NCI-H2029 (cell line): ENCODE data around the gene ERN1.
A peak's percentile ranks its signal among the peaks of the same experiment; 100 is the strongest.

Source experiments
- DNase-seq: peaks from one replicate; lab custom pipeline; 2025; lab: John Stamatoyannopoulos, UW

Gene ERN1

DNA sequence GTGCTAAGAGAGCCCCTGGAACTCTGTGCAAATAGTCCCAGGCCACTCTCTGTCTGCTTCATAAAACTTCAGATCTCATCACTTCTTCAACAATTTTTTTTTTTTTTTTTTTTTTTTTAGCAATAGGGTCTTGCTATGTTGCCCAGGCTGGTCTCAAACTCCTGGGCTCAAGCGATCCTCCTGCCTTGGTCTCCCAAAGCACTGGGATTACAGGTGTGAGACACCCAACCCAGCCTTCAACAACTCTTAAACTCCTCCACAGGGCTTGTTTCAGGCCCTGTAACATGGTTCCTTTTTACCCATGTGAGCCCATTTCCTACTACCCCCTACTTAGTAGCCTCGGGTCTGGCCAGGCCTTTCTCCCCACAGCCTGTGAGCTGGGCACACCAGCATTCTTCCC, 70.2 kb downstream of the ERN1 start:
- no peak for DNase-seq

DNA sequence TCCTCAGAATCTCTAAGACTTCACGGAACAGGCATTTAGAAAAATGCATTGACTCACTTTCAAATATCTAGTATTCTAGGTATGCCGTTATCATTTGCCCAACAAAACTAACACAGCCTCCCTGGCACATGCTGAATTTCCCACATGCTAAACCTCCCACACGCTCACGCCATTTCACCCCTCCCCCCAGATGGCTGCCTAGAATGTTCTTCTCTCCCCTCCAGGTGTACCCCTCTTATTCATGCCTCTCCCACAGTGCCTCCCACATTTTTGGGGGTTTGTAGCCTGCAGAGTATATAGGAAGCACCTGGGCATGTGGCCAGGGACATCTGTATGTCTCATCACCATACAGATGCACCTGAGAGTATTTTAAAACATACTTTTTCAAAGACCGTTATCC, 71.3 kb downstream of the ERN1 start:
- no peak for DNase-seq

DNA sequence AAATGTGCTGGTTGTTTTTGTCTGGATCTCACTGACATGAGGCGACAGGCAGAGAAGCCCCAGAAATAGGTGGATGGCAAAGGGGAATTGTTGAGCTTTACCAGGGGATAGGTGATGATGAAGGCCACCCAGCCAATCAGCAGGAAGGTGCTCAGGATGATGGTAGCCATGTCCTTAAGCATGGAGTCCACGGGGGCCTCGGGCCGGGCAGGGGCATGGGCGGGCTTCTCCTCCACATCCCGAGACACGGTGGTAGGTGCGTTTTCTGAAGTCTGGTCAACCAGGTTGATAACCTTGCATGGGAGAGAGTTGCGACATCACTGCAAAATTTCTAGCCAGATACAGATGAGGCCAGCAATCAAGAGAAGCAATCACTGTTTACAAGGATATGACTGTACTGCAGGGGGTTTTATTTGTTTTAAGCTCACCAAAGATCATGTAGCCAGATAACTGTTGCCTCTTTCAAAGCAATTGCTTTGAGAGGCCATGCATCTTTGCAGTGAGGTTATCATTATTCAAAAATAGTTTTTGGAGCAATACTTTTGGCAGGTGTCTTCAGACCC, 72.2 kb downstream of the ERN1 start:
- no peak for DNase-seq

DNA sequence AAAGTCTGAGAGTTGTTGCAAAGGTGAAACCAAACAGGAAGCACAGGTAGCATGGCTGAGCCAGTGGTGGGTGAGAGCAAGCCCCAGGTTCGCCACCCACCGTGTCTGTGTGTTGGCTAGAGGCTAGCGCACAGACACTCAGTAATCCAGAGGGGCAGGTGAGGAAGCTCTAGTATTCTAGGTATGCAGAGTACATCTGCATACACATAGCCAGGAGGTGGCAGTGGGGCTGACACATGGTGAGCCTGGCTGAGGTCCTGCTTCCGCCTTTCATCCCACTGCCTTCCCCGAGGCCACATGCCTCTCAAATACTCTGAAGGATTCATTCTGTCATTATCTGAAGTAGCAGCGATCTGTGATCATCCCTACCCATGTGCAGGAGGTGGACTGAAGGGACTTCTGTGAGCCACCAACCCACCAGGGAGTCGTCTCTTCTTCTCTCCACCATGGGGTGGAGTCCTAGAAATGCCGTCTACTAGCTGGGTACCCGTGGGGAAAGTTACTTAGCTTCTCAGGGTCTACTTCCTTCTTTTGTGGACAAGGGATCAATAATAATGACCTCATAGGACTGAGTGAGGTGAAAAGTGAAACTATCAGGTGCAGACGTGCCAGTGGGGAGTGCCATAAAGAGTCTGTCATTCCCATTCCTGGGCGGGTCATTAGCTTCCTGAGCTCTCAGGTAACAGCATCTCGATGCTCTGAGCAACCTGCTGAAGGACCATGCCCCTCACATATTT, 73.5 kb downstream of the ERN1 start:
- DNase-seq: no peak

DNA sequence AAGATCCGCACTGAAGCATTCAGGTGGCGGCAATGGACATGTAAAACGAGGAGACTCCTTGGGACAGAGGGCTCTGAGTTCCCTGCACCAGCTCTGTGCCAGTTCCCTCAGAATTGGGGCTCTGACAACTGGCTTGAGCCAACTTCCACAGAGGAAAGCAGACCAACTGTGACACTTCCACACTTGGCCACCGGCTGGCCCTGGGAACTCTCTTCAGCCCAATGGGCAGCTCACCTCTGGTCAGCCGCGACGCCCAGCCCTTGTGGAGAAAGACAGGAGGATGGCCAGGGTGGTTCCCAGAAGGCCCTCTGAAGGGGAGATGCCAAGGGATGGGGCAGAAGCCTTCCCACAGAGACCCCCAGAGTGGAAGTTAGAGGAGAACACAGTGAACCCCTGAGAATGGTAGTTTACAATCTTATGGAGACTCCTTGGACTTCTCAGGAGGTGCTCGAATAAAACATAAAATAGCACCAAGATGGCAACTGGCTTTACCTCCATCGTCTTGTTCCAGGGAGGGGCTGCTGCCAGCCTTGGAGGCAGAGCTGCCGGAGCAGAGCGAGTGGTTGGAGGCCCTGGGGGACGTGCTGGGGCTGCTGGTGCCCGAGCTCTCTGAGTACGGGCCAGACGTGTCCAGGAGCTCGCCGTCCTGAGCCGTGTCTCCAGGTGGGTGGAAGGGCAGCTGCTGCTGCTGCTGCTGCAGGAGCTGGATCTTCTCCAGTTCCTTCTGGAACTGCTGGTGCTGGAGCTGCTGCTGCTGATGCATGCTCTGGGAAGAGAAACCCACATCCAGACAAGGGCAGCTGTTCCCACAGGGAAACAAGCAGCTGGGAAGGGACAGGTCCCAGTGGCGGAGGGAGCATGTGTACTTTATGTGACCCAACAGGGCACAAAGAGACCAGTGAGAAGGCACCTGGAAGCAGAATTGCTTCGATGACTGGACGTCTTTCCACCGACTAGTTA, 74.5 kb downstream of the ERN1 start:
- DNase-seq: no peak

DNA sequence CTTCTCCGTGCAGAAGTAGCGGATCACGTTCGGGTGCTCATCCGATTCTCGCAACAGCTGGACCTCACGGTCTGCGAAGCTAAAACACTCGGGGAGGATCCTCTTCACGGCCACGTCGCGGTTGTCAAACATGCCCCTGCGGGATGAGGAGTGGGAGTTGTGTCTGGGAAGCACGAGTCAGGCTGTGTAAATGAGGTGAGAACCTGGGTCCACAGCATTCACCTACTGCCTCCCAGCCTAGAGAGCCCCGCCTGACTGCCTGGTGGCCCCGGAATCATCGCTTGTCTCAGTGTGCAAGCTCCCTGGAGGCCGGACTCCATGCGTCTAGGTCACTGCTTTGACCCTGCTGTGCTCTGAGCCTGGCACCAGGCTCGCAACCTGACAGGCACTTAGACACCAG, 75.6 kb downstream of the ERN1 start:
- DNase-seq: no peak

DNA sequence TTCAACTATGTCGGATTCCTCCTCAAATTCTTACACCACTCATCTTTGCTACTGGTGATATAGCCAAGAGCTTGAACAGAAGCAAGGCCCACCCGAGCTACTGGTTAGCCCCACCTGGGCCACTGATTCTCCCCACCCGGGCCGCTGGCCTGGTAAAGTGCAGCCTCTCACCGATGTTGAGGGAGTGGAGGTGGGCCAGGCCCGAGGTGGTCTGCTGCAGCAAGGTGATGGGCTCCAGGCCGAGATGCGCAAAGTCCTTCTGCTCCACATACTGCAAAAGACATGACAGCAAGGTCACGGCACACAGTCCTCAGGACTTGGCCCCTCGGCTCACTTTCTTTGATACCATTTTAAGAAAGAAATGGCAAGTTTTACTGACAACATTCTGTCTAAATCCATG, 76.8 kb downstream of the ERN1 start:
- DNase-seq: no peak

DNA sequence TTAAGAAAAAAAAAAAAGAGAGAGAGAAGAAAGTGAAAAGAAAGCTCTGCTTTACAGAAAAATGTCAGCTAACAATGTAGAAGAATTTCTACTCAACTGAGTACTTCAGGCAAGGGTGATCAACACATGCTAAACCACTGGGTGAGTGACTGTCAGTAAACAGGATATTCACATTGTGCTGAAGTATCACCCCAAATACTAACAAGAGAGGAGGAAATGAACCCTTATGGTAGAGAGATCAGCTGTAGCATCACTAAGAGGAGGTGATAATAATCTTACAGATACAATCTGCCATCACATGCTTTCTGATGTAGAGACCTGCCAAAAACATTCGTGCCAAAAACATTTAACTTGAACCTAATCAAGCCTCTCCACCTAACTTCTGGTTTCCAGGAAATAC, 78.8 kb downstream of the ERN1 start:
- no peak for DNase-seq

DNA sequence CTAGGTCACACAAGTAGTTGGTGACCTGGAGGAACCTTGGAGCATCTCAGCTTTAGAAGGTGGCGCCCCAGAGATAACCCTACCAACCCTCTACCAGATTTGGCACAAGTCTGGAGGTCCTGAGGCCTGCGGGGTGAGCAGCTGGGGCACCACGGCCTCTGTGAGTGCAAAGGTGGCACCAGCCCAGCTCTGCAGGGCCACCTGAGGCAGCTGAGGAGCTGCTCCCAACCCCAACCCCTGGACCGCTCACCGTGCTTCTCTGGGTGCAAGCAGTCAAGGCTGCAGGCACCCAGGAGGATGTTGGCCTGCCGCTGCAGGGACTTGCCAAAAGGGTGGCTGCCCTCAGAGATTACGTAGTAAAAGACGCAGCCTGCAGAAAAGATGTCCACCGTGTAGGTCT, 81.1 kb downstream of the ERN1 start:
- no peak for DNase-seq

DNA sequence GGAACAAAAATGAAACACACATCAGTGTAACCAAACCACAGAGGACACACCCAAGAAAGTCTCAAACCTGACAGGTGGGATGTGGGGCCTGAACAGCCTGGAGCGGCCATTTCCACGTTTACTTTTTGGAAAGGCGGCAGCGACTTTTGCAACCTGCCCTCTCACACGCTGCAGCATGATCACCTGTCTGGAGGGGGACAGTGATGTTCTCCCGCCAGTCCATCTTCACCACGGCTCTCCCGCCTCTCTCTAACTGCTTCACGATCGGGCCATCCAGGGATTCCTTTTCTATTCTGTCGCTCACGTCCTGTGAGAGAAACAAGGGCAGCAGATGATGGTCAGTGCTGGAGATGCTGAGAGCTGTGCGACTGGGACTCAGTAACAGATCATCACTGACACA, 84.8 kb downstream of the ERN1 start:
- DNase-seq: no peak

DNA sequence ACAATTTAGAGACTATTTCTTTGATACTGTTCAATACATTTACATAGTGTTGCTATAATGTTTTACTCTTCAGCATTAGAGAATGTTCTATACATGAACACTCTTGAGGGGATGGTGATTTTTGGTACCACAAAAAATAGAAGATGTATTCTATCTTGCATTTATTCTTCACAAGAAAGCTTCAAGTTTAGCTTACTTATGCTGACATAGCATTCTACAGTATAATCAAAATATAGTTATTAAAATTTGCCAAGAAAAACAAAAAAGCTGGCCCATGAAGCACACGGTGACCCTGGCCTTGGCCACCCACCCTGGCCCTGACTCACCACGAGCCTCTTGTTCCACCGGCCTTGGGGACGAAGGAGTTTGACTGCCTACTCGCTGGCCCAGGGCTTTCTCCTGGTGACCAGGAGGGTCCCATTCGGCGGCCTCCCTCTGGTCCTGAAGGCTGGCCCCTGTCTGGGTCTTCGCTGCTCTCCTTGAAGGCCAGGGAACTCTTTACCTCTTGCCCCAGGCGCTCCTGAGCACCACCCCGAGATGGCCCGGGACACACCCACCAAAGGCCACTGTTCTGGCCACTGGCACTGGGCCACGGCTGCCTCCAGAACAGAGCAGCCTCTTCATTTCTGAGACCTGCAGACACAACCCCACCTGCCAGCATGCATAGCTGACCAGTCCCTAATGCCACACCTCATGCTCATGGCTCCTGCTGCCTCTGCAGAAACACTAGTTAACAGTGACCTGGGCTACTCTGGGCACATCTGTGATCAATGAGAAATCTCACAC, 87.1 kb downstream of the ERN1 start:
- DNase-seq: no peak

DNA sequence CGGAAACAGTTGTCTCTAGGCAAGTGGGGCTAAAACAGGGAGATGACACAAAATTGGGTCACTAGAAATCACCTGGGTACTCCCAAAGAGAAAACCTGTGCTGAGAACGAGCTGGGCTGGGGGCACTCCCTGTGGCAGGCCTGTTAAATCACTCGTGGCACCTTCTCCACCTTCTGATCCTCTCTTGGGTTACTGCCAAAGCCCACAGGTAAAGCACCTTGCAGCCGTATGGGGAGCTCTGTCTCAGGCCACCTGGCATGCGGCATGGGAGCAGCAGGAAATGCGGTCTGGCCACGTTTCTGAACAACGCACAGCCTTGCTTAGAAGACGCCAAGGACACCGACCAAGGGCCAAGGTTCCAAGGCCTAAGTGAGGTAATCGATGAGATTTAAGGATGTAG, 88.0 kb downstream of the ERN1 start:
- DNase-seq: no peak

DNA sequence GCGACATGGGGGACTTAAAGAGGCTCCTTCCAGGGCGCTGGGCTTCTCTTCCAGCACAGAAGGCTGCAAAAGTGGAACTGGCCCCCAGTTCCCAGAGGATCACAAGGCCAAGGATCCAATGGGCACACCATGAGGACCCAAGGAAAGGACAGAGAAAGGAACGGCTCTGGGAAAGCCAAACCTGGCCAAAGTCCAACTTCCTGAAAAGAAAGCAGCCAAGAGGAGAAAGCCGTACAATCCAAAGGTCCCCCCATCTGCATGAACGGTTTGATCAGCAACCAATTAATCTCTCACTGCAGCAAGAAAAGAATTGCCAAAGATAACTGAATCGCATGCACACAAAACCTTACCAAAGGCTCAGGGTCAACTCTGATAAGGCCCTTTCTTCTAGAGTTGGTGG, 89.7 kb downstream of the ERN1 start:
- no peak for DNase-seq

DNA sequence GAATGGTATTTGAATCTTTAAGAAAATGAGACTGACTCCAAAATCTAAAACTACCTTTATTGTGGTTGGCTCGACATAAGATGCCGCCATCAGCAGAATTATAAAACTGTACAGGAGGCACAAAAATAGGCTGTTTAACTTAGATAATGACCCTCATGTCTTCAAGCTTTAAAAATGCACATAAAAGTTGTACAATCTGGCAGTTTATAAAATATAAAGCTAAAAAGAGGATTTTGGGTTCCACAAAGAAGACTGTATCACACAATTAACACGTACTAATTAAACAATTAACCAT, 90.9 kb downstream of the ERN1 start:
- DNase-seq: no peak

DNA sequence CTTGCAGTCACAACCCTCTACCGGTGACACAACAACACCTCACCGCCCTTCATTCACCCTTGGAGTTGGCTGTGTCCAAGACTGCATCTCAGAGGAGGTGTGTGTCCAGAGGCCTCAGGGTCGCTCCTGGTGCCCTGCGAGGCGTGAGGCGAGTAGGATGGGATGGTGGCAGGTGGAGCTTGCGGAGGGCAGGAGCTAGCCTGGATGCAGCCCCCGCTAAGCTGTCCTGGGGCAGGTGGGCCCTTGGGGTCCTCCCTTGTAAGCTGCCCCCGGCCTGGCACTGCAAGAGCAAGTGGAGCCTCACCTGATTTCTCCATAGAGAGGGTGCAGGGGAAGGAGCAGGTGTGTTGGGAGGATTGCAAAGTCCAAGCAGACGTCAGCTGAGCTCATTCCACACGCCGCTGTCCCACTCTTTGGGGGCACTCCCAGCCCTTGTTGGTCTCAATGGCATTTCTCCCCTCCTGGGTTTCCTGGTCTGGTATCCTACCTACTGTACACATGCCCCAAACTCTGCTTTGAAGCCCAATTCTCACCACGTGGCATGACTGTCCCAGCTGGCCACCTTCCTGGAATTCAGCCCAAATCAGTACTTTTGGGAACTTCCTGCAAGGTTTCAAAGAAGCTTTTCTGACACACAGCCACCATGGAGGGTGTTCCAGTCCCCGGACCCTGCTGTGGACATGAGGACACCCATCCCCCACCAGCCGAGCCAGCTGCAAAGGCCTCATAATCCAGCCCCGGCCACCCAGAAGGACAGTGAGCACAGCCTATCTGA, 91.4 kb downstream of the ERN1 start:
- no peak for DNase-seq

DNA sequence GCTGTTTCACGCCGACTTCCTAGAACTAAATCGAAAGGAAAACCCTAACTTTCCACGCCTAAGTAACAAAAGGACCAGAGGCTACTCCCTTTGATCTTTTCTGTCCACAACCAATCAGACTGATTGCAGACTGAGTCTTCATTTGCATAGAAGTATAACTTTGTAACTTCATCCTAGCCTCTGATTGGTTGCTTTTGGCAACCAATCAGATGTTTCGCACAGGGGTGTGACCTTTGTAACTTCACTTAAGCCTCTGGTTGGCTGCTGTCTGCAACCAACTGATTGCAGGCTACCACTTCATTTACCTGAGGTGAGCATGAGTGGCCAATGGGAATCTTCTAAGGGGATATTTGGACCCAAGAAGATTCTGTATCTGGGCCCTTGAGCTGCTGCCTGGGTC, 92.1 kb downstream of the ERN1 start:
- DNase-seq: no peak

DNA sequence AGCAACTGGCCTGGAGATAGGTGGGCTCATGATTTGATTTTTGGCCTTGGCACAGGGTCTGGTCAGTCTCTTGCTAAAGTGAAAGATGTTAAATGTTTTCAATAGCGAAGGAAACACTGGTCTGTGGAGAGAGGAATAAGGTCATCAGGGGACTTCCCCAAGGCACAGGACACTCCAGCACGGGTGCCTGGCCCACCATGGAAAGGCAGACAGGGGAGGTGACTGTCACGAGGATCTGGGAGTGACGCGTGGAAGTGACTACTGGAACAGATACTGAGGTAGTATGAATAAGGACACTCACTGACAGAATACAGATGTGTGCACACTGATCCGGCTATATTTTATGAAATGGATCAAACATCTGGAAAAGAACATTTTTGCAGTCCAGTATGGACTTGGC, 92.8 kb downstream of the ERN1 start:
- no peak for DNase-seq

DNA sequence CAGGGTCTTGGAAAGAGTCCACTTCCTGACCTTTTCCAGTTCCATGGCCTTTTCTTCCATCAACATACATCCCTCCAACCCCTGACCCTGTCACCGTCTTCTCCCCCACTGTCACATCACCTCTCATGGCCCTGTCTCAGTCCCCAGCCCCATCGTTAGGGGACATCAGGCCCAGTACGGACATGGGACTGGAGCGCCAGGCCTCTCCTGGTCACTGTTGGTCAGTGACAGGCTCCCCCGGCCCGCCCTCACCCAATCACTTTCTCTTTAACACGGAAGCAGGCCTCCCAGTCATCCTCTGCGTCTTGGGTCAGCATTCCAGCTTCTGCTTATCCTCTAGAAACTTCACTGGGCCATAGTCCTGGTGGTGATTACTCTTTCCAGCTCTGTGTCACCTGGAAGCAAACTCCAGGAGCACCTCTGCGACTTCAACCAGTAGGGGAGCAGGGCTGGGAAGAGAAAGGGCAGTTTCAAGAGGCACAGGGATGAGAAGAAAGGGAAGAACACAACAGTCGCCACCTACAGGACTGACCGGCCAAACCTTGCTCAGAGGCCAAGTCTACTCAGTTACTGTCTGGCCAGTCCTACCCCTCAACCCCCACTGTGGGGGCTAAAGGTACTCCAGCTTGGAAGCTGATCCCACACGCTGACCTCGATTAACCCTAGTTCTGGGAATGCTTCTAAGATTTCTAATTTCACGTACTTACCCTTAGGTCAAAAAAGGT, 93.6 kb downstream of the ERN1 start:
- DNase-seq: no peak

DNA sequence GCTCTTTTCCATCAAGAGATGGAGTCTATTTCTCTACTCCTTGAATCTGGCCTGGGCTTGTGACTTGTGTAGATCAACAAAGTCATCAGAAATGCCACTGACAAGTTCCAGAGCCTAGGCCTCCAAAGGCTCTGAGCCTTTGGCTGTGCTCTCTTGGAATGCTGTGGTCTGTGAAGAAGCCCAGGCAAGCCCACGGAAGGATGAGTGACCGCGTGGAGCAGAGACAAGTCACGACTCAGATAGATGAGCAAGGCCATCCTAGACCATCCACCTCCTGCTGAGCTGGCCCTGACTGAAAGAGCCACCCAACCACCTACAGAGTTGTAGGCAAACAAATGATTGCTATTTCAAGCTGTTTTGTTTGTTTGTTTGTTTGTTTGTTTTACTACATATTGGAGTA, 97.9 kb downstream of the ERN1 start:
- no peak for DNase-seq

DNA sequence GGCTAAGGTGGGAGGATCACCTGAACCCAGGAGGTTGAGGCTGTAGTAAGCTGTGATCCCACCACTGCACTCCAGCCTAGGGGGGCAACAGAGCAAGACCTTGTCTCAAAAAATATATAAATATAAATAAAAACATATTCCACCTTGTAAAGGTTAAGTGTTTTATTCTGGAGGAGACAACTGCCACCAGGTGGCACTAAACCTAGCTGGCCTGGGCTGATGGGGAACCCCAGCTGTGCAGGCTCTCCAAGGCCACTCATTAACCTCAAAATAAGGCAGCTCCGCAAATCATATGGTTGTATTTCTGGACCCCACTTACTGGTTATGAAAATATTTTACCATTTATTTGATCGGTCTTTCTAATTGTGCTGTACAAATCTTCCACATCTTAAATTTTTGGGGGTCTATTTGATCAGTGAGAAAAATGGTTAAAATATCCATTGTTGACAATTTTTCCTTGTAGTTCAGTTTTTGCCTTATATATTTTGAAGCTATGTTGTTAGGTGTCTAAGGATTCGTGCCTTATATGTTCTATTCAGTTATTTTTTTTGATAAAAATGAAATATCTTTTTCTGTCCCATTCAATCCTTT, 101.0 kb downstream of the ERN1 start:
- peak; percentile 30 for DNase-seq
